ENCODE results near the gene FPGS. TPM values are rescaled to one million over a fixed set of nuclear protein-coding genes. Genes with fewer than 3 reads are reported as not detected.

The FPGS gene
- total and polyA plus RNA-seq, 2 of the 4 experiments (the other 2 are of a cell fraction) = 43.9 to 75.7 TPM

DNA sequence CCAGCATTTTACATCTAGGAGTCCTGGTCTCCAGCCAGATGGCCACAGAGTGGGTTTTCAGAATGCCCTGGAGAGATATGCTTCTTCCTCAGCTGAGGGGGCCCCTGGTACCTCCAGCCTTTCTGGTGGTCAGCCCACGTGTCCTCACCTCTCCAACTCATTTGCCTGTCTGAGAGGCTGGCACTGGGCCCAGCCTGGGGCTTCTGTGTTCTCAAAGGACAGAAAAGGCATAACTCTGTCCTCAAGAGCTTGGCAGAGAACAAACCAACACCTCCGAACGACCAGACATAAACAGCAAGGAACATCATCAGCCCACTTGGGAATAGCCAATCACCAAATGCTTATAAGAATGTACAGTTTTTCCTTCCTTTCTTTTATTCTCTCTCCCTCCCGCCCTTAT is 34.7 kb downstream of the FPGS start:
- dilution Hi-C loops (cut with HindIII; ENCODE audit: low sequenced_read_pairs, unreplicated experiment) (no loop called here), intact Hi-C loops (cut with micrococcal nuclease) (loop anchor here (5.0 kb wide), 1 partner anchor 80 kb away; the partner anchor contains the start of gene ST6GALNAC4), in situ Hi-C loops (cut with MboI; ENCODE audit: low sequenced_read_pairs) (no loop called here)
- Histone ChIP-seq H4K8ac (ENCODE audit: low read depth in 2 of 2, low read length in 2 of 2) (peak overlapping the region in 1 of 2 experiments; percentile 74; a peak in 2 of 4 replicates), H3K27ac (ENCODE audit: insufficient read depth, low read length) (peak overlapping the region; percentile 78), H3K27me3 (ENCODE audit: control insufficient read depth, insufficient read depth, low read length) (no peaks in the 10 kb centered on the region), H2AK5ac (ENCODE audit: low read depth, low read length) (peak overlapping the region; percentile 94), H3K9me3 (ENCODE audit: control insufficient read depth, insufficient read depth, low read length) (no peaks in the 10 kb centered on the region), H3K4me1 (ENCODE audit: control insufficient read depth, insufficient read depth, low read length) (peaks cover 36% of the 10 kb centered on the region), H3K4me2 (ENCODE audit: low read depth, low read length) (no peak overlapping the region), H3K23ac (ENCODE audit: low read depth, low read length) (peak overlapping the region; percentile 84), H2AFZ (replicated peaks; ENCODE audit: low read length, poor library complexity) (peak overlapping the region; percentile 28), H4K5ac (ENCODE audit: low read depth, low read length) (peak overlapping the region; percentile 49; the same call in 1 of the 2 replicates), H3K14ac (replicated peaks; ENCODE audit: low read depth, low read length) (peak overlapping the region; percentile 53), H3K18ac (ENCODE audit: low read depth, low read length) (peak overlapping the region; percentile 56), H4K91ac (ENCODE audit: insufficient read depth, low read depth, low read length) (peak overlapping the region; percentile 82), H3K9me1 (ENCODE audit: insufficient read depth, low read length) (peaks cover 33% of the 10 kb centered on the region), H3K4ac (ENCODE audit: low read depth, low read length) (peak overlapping the region; percentile 89), H2BK5ac (ENCODE audit: low read depth, low read length, poor library complexity, severe bottlenecking) (peak overlapping the region; percentile 93), H3K56ac (ENCODE audit: extremely low read depth, insufficient read depth, low read length) (no peak overlapping the region; the same call in 1 of the 2 replicates), H2BK20ac (ENCODE audit: low read depth, low read length) (peak overlapping the region; percentile 69; the same call in 1 of the 2 replicates), H3K9ac (ENCODE audit: low read depth, low read length) (no peak overlapping the region), H3K79me1 (ENCODE audit: low read depth in 1 of 2, low read length in 2 of 2) (peaks cover 27 to 70% of the 10 kb centered on the region in 2 experiments), H2BK120ac (ENCODE audit: low read depth, low read length) (peak overlapping the region; percentile 96), H3K4me3 (ENCODE audit: insufficient read depth, low read depth, low read length) (no peak overlapping the region), H2BK15ac (ENCODE audit: low read depth, low read length) (peak overlapping the region; percentile 77; the same call in 1 of the 3 replicates), H4K20me1 (ENCODE audit: insufficient read depth, low read length) (no peaks in the 10 kb centered on the region; the same call in 1 of the 2 replicates), H2AK9ac (replicated peaks; ENCODE audit: low read depth, low read length, poor library complexity) (peak overlapping the region; percentile 68), H3K36me3 (ENCODE audit: control insufficient read depth, insufficient read depth, low read length) (peaks cover 13% of the 10 kb centered on the region)
- ChIA-PET POLR2A (ENCODE audit: unreplicated experiment) (no interaction called here), CTCF (no interaction called here)
- TF ChIP-seq RFX5 (IDR thresholded peaks at IDR 0.05; ENCODE audit: low read depth, low read length) (no peak), POLR2A (IDR thresholded peaks at IDR 0.05; ENCODE audit: low read depth, low read length) (no peak), RAD21 (IDR thresholded peaks at IDR 0.05; ENCODE audit: low read length) (no peak), BHLHE40 (IDR thresholded peaks at IDR 0.05; ENCODE audit: low read depth, low read length) (no peak), CHD1 (IDR thresholded peaks at IDR 0.05; ENCODE audit: low read depth, low read length) (no peak), CEBPB (IDR thresholded peaks at IDR 0.05; ENCODE audit: low read depth, low read length) (no peak), MAFK (IDR thresholded peaks at IDR 0.05; ENCODE audit: low read depth, low read length) (no peak)
- WGBS, 2 experiments (ENCODE audit: extremely low coverage in 2 of 2, insufficient read length in 1 of 2) = 56 to 100% methylated on average over 1 to 3 of the region's 4 CpGs
- no TSS peak for BruUV-seq (replicated peaks)
- DNase-seq = no peak
- ATAC-seq (ENCODE audit: low read depth) = no peak
